Posterior cingulate gyrus (tissue), 11 donors: Measurements from ENCODE around the gene PAK6.

ENCODE experiments used
- DNase-seq, 10 donors: peaks; one replicate each; pipeline versions ENCODE4 v3.0.0 to v3.0.0-alpha.2; 2020 to 2021; ENCODE audit warnings: mixed read lengths in 3 of 10
- intact Hi-C: fragments of 100-400 bp; cut with DNase I; formaldehyde crosslinking; loops from one replicate; pipeline ENCODE4 v1.15.1; 2023

Gene PAK6

DNA sequence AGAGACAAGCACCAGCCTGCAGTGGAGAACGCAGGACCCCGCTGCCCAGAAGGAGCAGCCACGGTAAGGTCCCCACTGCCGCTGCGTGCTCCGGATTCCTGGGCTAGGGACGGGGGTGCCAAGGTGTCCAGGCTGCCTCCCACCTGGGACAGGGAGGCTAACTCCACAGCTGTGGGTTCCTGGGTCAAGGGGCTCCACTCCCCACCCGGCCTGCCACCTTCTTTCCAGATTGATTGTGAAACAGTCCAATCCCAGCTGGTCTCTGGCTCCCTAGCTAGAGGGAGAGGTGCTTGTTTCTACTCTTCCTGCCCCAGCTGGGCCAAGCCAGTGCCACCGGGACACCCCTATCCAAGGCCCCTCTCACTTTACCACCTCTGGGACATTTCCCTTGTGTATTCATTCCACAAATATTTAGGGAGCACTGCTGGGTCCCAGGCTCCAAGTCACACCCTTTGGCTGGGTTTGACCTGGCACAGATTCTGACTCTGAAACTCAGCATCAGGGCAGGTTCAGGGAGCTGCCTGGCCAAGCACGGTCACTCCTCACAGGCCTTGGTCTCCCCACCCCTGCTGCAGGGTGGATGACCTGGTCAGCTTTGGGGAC lies 1.9 kb downstream of the PAK6 start:
- intact Hi-C loops = no loop called here
- peak in 4 of 10 donors; percentile 6 to 82 (median 50) for DNase-seq

DNA sequence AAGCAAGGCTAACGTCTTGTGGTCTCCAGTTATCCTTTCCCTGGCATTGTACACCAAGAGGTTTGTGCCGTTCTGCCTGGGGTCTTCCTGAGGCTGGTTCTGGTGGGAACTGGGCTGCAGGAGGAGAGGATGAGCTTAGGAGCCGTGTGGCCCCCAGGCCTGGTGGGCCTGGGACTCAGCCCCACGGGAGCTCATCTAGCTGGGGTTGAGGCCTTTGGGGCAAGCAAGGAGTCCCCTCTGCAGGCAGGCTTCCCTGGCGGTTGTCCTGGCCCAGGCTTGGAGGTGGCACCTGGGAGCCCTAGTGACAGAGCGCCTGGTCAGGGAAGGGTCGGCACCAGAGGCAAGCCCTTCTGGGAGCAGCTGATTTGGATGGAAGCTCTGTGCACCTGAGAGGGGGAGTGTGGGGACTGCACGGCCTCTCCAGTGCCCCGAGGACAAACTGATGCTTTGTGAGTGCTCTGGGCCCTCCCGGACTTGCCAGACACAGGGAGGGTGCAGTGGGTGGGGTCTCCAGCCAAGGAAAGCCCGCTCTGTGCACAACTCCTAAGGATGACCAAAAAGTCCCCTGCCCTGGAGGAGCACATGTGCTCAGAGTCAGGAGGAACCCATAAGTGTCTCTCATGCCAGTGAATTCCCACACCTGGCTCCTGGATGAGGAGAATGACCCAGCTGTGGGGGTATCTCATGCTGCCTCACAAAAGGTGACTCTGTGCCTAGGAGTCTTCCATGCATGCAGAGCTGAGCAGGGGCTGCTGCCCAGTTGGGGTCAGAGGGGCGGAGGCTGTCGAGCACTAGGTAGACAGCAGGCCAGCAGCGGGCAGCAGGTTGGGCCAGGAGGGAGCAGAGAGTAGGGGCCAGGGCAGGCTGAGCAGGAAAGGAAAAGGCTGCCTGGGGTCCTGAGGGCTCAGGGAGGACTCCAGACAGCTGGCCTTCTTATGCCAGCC lies 2.7 kb downstream of the PAK6 start:
- peak in 4 of 10 donors; percentile 7 to 70 (median 30) for DNase-seq

GRCh38 chr15:40242213-40242599 lies 3.3 kb downstream of the PAK6 start:
- intact Hi-C loops = no loop called here
- peak in 4 of 10 donors; percentile 5 to 74 (median 33) for DNase-seq

More for the DNA sequence above, 2.7 kb downstream of the PAK6 start:
- intact Hi-C loops = no loop called here

DNA sequence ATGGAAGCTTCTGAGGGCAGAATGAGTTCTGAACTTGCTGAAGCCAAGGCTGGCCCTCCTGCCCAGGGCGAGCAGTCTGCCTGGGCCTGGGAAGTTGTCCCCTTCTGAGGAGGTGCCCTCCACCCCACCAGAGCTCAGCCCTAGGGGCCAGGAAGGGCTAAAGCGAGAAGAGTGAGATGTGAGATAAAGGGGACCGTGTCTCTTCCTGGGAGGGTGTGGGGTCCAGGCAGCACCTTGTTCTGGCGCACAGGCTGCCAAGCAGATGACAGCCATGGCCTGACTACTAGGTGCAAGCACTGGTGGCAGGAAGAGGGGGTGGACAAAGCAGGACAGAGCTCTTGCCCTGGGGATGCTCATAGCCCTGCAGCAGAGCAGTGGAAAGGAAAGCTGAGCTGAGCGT lies 3.7 kb downstream of the PAK6 start:
- intact Hi-C loops = no loop called here
- peak in 3 of 10 donors; percentile 2 to 59 (median 49) for DNase-seq

- peak in 3 of 10 donors; percentile 5 to 78 (median 37) for DNase-seq
- intact Hi-C loops = no loop called here
Measured at GRCh38 chr15:40243126-40243810, 4.4 kb downstream of the PAK6 start.

DNA sequence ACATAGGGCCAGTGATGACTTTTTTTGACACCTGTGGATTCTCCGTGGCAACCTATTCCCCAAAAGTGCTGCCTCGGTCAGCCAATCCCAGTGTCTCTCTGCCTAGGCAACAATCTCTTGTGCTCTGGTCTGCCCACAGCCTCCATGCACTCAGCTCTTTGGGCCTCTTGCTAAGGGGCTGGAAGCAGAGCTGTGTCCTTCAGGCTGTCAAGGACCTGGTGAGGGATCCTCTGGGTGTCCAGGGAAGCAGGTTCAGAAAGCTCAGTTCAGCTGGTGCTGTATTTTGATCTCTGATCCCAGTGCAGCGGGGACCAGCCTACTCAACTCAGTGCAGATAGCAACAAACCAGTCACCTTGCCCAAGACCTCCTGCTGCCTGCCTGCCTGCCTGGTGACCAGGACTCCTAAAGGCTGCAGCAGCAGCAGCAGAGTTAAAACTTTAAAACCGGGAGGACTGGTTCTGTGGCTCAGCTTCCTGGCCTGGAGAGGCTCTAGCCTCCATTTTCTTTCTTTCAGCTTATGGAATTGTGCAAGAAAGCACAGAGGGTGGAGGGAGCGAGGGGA lies 6.2 kb downstream of the PAK6 start:
- intact Hi-C loops = no loop called here
- DNase-seq = peak in 4 of 10 donors; percentile 4 to 71 (median 34)

DNA sequence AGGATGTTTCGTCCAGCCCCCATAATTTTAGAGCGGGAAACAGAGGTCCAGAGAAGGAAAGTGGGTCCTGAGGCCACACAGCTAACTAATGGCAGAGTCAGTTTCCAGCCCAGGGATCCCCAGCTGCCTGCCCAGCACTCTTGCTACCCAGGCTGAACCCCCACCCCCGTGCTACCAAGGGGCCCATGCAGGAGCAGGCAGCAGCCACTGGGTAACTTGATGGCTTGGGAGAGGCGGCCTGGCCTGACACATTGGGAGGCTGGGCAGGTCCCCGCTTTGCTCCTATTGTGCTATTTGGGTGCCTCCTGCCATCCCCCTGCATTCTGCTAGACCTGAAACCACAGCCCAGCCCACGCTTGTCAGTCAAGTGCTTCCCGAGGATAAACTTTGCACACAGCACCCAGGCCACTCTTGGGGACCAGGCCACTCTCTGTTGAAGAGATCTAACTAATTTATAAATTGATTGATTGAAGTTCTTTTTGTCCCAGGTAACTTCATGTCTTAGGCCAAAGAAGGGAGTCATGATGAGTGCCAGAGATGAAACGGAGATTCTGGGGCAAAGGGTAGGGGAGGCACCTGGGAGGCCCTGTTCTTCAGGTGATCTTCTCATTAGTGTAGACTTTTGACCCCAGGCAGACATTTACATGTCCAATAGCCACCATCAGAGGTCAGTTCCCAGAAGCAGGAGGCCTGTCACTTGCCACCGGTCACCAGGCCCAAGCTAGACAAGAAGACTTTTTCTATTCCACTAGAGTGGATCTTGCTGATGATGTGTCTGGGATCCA lies 7.0 kb downstream of the PAK6 start:
- peak in 6 of 10 donors; percentile 1 to 52 (median 22) for DNase-seq

DNA sequence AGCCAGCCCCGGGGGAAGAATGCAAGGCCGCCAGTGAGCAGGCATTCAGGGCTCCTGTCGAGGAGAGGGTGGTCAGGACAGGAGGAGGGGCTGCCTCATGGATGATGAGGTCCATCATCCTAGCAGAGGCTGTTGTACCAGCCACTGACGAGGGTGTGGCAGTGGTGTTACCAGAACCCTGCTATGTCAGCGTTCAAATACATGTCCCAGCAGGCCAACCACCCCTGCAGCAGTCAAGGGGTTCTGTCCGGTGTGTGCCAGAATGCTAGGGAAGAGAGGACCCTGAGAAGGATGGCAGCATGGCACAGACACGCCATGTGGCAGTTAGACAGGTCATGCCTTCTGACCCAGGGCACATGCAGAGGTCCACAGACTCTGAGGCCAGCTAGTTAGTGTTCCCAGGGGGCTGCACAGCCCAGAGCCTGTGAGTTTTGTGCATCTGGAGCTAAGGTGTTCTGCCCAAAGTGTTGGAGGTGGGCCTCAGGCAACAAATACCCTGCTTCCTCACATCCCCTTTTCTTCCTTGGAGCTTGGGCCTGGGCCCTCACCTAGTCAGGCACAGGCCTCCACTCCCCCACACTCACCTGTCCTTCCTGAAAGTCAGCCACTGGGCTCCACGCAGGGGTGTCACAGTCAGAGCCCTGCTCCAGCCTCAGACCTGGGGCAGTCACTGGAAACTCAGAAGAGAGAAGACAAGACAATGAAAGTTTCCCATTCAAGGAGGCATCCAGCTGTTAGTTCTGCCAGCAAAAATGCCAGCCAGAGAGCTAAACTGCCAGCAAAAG lies 7.8 kb downstream of the PAK6 start:
- peak in 6 of 10 donors; percentile 3 to 72 (median 26) for DNase-seq
- intact Hi-C loops = no loop called here

More for the DNA sequence above, 7.0 kb downstream of the PAK6 start:
- intact Hi-C loops = no loop called here

- intact Hi-C loops = no loop called here
- DNase-seq = peak in 6 of 10 donors; percentile 5 to 69 (median 28)
Measured at GRCh38 chr15:40247406-40247971, 8.6 kb downstream of the PAK6 start.

DNA sequence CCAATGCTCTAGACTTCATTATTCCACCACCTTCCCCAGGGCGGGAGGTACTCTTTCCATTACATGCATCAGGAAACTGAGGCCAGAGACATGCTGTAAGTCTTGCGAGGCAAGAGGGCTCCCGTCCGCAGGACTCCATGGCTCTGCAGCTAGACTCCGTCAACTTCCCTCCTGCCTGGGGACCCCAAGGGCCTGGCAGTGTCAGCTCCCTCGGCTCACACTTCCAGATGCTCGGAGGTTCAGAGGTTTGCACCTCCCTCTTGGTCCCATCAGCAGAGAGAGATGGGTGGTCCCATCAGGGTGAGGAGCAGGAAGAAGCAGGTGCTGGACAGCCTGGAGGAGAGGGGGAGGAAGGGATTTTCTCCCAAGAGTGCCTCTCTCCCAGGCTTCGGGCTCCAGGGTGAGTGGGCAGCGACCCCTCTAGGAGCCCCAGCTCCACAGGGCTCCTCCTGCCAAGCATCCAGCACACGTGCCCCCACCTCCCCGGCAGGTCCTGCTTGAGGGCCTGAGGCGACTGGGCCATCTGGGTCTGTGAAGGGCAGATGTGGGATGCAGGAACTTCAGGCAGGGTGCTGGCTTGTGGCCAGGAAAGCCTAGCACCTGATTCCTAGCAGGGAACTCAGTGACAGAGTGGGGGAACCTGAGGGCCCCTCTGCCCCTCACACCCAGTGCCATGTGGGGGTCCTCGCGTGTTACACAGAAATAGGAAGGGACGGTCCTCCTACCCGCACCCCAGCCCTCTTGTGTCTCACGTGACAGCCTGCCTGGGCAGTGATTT lies 9.3 kb downstream of the PAK6 start:
- intact Hi-C loops = no loop called here
- DNase-seq = peak in 5 of 10 donors; percentile 5 to 71 (median 63)

- intact Hi-C loops = no loop called here
- DNase-seq = peak in 4 of 10 donors; percentile 25 to 79 (median 71)
Measured at GRCh38 chr15:40249477-40250303, 10.8 kb downstream of the PAK6 start.

GRCh38 chr15:40250304-40250656 lies 11.4 kb downstream of the PAK6 start:
- intact Hi-C loops = no loop called here
- peak in 1 of 10 donors; percentile 6 for DNase-seq

DNA sequence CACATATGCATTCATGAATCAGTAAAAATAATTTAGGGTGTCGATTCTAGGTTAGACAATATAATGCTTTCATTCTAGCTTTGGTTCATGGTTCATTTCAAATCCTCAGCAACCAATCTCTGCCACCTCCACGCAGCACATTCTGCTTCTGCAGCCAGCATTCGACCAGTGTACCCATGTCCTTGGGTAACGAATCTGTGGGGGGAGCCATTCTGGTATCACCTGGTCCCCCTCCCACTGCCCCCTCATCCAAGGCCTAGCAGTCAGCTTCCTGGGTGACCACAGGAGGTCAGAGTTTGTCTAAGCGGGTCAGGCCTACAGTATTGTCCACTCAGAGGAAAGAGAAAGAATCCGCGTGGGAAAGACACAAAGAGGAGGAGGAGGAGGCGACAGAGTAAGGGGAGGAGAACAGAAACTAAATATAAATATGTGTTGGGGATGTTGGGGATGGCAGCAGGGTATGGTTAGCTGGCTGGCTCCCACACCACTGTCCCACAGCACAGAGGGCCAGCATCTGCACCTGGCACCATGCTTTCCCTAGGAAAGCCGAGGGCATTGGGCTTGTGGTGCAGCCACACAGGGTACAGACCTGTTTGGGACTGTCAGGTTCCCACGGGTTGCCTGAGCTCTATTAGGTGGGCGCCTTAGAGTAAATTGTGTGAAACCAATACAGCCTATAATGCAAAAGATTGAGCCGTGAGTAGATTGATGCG lies 12.1 kb downstream of the PAK6 start:
- peak in 4 of 10 donors; percentile 21 to 75 (median 51) for DNase-seq
- intact Hi-C loops = no loop called here

GRCh38 chr15:40251486-40252140 lies 12.8 kb downstream of the PAK6 start:
- DNase-seq = peak in 4 of 10 donors; percentile 23 to 58 (median 42)
- intact Hi-C loops = no loop called here

GRCh38 chr15:40252141-40252437 lies 13.2 kb downstream of the PAK6 start:
- peak in 3 of 10 donors; percentile 58 to 85 (median 70) for DNase-seq
- intact Hi-C loops = no loop called here
